Nephron progenitor cell (in vitro differentiated cells): ENCODE measurements around the gene KIF18A.

Experiments used
- DNase-seq: peaks from one replicate; pipeline ENCODE4 v3.0.0; 2021
- H3K27ac Mint-ChIP-seq: 2 replicates; pipeline ENCODE4 v1.8.0; 2021; ENCODE audit warnings: mild to moderate bottlenecking, moderate library complexity, mixed read lengths
- H3K27me3 Mint-ChIP-seq: 2 replicates; pipeline ENCODE4 v1.8.0; 2021; ENCODE audit warnings: mild to moderate bottlenecking, low read depth, mixed read lengths; ENCODE audit not compliant: poor library complexity
- H3K36me3 Mint-ChIP-seq: 2 replicates; pipeline ENCODE4 v1.8.0; 2021; ENCODE audit warnings: low read depth, mixed read lengths
- H3K4me1 Mint-ChIP-seq: 2 replicates; pipeline ENCODE4 v1.8.0; 2021; ENCODE audit warnings: mixed read lengths
- H3K4me3 Mint-ChIP-seq: 2 replicates; pipeline ENCODE4 v1.8.0; 2021; ENCODE audit warnings: mild to moderate bottlenecking, moderate library complexity, mixed read lengths
- H3K9me3 Mint-ChIP-seq: 2 replicates; pipeline ENCODE4 v1.8.0; 2021; ENCODE audit warnings: mild to moderate bottlenecking, moderate library complexity, mixed read lengths
- CTCF ChIP-seq: fragments of 200-600 bp; sonication (generic); IDR thresholded peaks from 2 replicates; pipeline ENCODE4 v1.5.0; 2021; ENCODE audit warnings: antibody characterized with exemption

KIF18A gene

DNA sequence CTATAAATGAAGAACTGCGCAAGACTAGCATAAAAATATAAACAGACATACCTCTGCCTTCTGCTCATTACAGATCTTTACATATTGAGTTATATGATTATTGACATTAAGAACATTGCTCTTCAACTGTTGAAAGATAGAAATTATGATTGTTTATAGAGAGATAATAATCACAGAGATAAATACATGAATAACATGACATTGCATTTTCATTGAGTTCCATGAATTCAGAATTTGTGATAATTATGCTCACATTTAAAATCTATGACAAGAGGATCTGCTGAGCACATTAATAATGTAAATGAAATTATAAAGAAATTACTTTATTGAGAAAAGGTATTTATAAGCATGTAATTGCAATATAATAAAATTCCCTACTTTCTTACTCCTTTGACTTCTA, 24.8 kb downstream of the KIF18A start:
- Mint-ChIP-seq H3K4me3 (no peak overlapping the region), H3K27ac (no peak overlapping the region), H3K27me3 (no peaks in the 10 kb centered on the region), H3K4me1 (peaks cover 7% of the 10 kb centered on the region), H3K36me3 (peaks cover 35% of the 10 kb centered on the region), H3K9me3 (no peaks in the 10 kb centered on the region)
- TF ChIP-seq CTCF: no peak
- DNase-seq: no peak

DNA sequence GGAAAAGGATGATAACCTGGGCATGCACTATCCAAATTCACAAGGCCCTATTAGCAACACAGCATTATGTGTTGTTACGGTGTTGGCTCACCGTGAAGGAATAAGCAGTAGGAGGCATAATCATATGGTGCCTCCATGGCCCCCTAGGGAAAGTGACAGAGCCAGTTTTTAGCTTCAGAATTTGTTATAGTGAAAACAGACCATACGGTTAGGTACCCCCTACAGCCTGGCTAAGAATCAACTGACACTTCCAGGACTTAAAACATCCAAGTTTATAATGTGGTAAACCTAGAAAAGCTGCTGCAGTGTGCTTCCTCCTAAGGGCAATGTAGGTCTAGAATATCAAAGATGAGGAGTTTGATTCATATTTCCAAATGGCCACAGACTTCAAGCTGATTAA, 30.4 kb downstream of the KIF18A start:
- TF ChIP-seq CTCF: no peak
- H3K4me1 Mint-ChIP-seq: no peaks in the 10 kb centered on the region
- H3K36me3 Mint-ChIP-seq: peaks cover 27% of the 10 kb centered on the region
- no peaks in the 10 kb centered on the region for H3K27me3 Mint-ChIP-seq
- no peak overlapping the region for H3K27ac Mint-ChIP-seq
- no peaks in the 10 kb centered on the region for H3K9me3 Mint-ChIP-seq
- no peak overlapping the region for H3K4me3 Mint-ChIP-seq
- DNase-seq: no peak

DNA sequence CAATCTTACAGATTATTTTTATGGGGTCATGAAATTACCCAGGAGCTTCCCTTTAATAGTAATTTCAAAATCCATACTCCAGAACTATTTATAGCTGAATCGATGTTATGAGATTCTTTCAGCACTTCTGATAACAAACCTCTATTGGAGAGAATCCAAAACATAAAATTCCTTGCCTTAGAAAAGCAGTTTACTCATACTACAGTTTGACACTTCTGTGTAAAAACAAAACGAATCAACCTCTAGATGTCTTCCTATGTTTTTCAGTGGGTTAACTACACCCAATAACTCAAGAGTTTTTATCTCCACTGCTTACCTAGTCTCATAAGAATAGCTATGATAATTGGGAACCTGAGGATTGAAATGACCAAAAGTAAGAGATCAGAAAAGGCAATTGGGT, 35.6 kb downstream of the KIF18A start:
- no peak for TF ChIP-seq CTCF
- Mint-ChIP-seq H3K9me3 (no peaks in the 10 kb centered on the region), H3K27ac (no peak overlapping the region), H3K36me3 (peaks cover 38% of the 10 kb centered on the region), H3K4me1 (no peaks in the 10 kb centered on the region), H3K27me3 (peaks cover 3% of the 10 kb centered on the region), H3K4me3 (no peak overlapping the region)
- DNase-seq: no peak

DNA sequence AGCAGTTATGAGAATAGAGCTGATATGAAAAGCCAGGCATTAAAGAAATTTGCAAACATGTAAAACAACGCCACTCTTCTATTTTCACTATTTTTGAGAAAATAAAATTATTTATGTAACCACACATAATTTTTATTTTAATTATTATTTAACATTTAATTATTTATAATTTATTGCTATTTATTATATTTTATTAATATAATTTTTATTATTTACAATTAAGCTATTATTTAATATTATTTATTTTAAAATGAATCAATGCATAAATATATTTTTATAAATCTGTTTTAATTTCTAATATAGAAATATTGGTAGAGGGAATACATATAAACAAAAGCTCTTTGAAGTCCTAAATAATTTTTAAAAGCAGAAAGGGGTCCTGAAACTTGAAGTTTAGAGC, 36.7 kb downstream of the KIF18A start:
- H3K27ac Mint-ChIP-seq: no peak overlapping the region
- H3K36me3 Mint-ChIP-seq: peaks cover 36% of the 10 kb centered on the region
- no peaks in the 10 kb centered on the region for H3K4me1 Mint-ChIP-seq
- no peak overlapping the region for H3K4me3 Mint-ChIP-seq
- H3K9me3 Mint-ChIP-seq: no peaks in the 10 kb centered on the region
- H3K27me3 Mint-ChIP-seq: peaks cover 3% of the 10 kb centered on the region
- no peak for TF ChIP-seq CTCF
- no peak for DNase-seq

DNA sequence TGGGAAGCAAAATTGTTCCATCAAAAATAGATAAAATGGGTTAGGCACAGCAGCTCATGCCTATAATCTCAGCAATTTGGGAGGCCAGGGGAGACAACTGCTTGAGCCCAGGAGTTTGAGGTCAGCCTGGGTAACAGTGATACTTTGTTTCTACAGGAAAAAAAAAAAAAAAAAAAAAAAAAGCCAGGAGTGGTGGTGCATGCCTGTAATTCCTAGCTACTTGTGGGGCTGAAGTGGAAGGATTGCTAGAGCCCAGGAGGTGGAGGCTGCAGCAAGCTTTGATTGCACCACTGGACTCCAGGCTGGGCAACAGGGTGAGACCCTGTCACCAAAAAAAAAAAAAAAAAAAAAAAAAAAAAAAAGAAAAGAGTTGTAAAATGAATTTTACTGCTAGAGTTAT, 49.6 kb downstream of the KIF18A start:
- H3K9me3 Mint-ChIP-seq: no peaks in the 10 kb centered on the region
- no peak overlapping the region for H3K4me3 Mint-ChIP-seq
- no peak for TF ChIP-seq CTCF
- H3K36me3 Mint-ChIP-seq: peaks cover 67% of the 10 kb centered on the region
- no peaks in the 10 kb centered on the region for H3K27me3 Mint-ChIP-seq
- H3K4me1 Mint-ChIP-seq: peaks cover 5% of the 10 kb centered on the region
- peak overlapping the region; percentile 39 for H3K27ac Mint-ChIP-seq
- DNase-seq: no peak

DNA sequence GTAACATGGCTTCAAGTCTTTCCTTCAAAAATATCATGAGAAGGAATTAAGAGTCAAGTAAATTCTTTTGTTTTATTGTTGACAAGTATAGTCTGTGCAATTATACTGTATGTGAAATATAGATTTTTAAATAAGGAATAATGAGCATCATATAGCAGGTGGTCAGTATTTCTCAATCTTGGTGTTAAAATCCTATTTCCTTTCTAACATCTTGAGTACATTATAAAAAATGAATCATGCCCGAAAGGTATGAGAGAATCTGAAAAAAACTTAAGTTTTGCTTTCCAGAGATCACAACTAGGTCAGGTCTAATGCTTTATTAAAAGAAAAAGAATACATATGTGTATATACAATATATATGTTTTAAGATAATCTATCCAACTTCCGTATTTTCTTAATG, 53.1 kb downstream of the KIF18A start:
- Mint-ChIP-seq H3K36me3 (peaks cover 57% of the 10 kb centered on the region), H3K27ac (no peak overlapping the region), H3K4me3 (no peak overlapping the region), H3K27me3 (no peaks in the 10 kb centered on the region), H3K4me1 (peaks cover 11% of the 10 kb centered on the region), H3K9me3 (no peaks in the 10 kb centered on the region)
- no peak for DNase-seq
- no peak for TF ChIP-seq CTCF
